HUDEP-2 (cell line): ENCODE results near the gene L2HGDH.
"Not testable (repeated sequence)": the region's sequence is repeated elsewhere in the genome, so short reads cannot be mapped to it uniquely, and the experiment has no call there.

Source experiments
- DNase-seq, 76 experiments: peaks; one replicate each; lab custom pipeline; 2025; ENCODE audit not compliant: unreplicated experiment in 76 of 76; lab: John Stamatoyannopoulos, UW

The L2HGDH gene

GRCh38 chr14:50340045-50340444 lies 28.0 kb upstream of the L2HGDH start:
- no peak for DNase-seq

- DNase-seq, result no peak
Measured at GRCh38 chr14:50339178-50339804, 27.3 kb upstream of the L2HGDH start.

- no peak for DNase-seq
Measured at GRCh38 chr14:50338587-50338986, 26.6 kb upstream of the L2HGDH start.

DNA sequence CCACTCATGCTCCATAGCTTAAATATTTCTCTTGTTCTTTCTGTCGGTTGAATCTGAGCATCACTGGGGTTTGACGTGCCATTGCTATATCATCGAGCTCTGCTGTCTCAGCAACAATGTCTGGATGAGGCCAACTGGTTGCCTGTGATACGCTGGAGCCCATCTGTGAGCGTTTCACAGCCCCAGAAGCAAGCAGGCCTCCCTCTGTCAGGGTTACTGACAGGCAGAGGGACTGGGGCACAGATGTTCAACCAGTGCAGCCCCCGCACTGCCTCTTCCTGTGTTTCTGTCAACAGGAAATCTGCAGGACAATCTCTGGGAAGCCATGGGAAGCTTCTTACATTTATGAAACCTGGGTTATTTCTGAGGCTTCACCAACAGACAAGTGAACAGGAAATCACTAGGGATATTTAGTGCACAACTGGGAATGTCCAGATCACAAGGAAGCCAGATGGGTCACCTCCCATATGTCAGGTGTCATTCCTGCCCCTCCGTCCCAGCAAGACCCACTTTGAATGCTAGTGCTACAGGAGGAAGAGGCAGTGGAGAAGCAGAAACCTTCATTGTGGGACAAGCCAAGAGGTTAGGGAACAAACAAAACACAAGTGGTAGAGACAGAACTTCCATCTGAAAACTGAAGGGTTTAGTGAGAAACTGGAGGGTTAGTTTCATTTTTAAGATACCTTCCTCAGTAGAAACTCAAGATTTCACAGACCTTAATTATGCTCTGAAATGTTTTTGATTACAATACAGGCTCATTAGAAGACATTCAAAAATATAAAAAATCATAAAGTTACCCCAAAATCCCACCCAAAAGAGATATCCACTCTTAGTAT lies 24.2 kb upstream of the L2HGDH start:
- DNase-seq, result no peak

DNA sequence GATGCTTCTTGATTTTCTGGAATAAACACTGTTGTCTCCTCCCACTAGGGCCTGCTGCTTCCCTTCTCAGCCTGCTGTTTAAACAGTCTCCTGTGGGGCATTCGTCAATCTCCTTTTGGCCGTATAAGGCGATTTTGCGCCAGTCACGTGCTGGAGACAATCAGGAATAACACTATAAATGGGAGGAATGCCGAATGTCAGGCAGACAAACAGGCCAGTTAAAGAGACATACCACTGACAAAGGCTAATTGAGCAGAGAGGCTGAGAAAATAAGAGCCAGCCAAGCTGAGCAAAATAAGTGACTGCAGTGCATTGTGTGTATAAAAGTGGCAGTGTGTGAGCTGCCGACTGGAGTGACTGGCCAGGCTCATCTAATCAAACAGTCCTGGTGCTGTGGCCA lies 23.4 kb upstream of the L2HGDH start:
- no peak for DNase-seq

DNA sequence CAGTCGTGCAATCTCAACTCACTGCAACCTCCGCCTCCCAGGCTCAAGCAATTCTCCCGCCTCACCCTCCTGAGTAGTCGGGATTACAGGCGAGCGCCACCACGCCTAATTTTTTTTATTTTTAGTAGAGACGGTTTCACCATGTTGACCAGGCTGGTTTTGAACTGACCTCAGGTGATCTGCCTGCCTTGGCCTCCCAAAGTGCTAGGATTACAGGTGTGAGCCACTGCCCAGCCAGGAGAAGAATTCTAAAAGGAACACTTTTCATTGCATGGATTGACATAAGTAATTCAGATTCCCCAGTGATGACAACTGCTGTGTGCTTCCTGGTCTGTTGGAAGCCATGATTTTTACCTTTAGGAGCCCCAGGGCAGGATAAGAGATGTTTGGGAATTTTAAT lies 22.2 kb upstream of the L2HGDH start:
- no peak for DNase-seq

DNA sequence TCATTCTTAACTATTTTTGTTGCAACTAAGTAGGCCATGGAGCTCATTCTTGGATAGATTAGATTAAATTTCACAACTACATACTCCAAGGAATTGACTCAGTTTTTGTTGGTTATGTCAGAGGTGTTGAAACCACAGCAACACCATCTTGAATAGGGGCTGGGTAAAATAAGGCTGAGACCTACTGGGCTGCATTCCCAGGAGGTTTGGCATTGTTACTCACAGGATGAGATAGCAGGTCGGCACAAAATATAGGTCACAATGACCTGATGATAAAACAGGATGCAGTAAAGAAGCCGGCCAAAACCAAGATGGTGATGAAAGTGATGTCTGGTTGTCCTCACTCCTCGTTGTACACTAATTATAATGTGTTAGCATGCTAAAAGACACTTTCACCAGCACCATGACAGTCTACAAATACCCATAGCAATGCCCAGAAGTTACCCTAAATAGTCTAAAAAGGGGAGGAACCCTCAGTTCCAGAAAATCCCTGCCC lies 21.0 kb upstream of the L2HGDH start:
- no peak for DNase-seq

DNA sequence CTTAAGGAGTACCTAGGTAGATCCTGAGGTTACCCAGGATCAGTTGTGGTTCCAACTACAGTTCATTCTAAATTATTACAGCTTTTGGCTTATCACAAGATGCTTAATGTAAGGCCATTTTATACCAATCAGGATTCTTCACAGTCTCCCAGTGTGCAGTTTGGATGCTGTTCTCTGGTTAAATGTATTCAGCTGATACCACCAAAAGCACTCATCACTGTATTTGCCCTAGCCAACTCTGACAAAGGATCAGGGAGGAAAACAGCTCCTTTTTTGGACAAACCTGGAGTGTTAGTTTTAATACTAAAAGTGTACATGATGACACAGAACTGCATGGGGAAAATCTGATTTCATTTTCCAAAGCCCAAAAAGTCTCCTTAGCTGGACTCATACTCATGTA lies 19.6 kb upstream of the L2HGDH start:
- DNase-seq, result no peak

GRCh38 chr14:50321009-50321660 lies 9.1 kb upstream of the L2HGDH start:
- peak in 70 of 76 experiments; percentile 16 to 90 (median 60) for DNase-seq

DNA sequence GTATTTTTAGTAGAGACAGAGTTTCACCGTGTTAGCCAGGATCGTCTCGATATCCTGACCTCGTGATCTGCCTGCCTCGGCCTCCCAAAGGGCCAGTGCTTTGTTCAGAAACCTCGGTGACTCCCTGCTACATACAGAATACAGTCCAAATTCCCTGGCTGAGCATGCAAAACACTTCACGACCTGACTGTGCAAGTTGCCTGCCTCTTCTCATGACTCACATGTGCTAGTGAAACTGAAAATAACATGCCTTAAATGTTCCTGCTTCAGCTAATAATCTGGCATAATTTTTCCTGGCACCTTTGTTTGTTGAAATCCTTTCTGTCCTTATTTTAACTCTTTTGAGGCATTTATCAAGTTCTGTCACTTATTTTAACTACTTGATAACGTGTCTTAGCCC lies 8.3 kb upstream of the L2HGDH start:
- no peak for DNase-seq

DNA sequence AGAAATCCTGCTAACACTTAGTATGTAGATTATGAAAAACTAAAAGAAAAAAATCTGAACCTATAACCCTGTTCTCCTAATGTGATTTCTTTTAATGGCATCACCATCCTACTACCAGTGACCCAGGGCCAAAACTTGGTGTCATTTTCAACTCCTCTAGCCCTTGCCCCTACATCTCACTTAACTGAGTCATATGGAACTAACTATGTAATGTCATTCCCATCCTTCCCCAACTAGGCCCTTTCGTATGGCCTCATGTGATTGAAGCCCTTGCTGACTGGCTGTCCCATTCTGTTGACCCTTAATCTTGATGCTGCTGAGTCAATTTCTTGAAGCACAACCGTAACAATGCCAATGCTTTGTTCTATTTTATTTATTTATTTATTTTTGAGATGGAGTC lies 7.7 kb upstream of the L2HGDH start:
- DNase-seq, result no peak

DNA sequence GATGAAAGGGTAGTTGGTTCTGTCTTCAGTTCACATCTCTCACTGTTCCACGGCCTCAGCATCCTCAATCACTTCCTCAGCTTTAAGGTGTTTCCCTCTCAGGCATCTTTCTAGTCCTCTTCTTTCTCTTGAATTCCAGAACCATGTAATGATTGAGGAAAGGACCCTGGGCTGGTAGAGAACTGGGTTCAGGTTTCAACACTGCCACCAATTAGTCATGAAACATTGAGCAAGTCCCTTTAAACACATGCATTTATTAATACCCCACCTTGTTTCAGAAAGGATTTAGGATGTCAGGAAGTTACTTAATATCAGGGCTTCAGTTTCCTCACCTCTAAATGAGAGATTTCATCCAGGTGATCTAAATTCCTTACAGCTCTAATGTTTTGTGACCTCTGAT lies 7.3 kb upstream of the L2HGDH start:
- no peak for DNase-seq

DNA sequence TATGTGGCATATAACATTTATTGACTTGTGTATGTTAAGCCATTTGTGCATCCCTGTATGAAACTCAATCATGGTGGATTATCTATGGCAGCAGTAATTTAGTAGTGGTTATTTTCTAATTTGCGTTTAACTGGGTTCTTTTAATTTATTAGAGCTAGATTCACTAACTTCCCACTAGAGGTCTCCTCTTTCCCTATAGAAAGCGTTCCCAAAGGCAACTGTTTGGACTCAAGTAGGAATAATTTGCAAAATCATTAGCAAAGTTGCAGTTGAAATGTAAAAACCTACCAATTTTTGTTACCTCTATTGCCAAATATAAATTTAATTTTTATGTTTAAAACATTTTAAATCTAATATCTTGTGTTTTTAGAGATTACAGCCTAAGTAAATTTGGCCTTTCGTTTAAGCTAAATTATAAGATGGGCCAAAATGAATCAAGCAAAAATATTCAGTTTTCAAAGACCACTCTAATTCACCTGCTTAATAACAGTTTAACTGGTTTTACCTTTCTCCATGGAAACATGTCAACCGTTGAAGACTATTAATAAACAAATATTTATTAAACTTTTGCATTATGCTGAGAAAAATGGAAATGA lies 6.1 kb upstream of the L2HGDH start:
- no peak for DNase-seq

DNA sequence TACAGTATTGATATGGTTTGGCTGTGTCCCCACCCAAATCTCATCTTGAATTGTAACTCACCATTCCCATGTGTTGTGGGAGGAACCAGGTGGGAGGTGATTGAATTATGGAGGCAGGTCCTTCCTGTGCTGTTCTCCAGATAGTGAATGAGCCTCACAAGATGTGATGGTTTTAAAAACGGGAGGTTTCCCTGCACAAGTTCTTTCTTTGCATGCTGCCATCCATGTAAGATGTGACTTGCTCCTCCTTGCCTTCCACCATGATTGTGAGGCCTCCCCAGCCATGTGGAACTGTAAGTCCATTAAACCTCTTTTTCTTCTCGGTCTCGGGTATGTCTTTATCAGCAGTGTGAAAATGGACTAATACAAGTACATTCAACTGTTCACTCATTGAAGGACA lies 2.1 kb upstream of the L2HGDH start:
- not testable (repeated sequence) for DNase-seq

- peak in 6 of 76 experiments; percentile 36 to 76 (median 42) for DNase-seq
Measured at GRCh38 chr14:50312734-50313054, 665 bp upstream of the L2HGDH start.

DNA sequence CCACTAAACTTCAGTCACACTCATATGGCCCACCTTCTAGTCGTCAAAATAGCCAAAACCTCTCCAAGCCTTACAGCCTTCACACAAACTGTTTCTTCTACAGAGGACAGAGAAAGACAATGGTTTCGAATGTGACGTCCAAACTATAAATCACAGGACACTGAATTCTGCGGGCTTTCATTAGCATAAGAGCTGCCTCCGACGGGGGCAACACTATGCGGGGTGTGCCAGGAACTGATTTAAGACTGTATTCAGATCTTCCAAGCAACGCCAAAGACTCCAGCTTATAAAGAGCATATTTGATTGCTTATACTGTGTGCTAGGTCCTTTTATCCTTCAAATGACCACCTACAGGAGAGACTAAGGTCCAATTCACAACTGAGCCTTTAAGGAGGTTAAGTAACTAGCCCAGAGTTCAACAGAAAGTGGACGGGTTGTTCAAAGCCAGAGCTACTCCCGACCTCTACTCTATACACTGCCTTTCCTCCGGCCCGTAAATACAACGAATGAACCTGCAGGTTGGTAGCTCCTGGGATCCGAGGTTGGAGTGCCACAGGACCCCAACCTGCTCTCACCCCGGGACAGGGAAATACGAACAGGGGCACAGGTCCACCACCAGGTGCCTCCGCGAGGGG lies 575 bp downstream of the L2HGDH start:
- DNase-seq, result peak in 3 of 76 experiments; percentile 49 to 51 (median 50)

DNA sequence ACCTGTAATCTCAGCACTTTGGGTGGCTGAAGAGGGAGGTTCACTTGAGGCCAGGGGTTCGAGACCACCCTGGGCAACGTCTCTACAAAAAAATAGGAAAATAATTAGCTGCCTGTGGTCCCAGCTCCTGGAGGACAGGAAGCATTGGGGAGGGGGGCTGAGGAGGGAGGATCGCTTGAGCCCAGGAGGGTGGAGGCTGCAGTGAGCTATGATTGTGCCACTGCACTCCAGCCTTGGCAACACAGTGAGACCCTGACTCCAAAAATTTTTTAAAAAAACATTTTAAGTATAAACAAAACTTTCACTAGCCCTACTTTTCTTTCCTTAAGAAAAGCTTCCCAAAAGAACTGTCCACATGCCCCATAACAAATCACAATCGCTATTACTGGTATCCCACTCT lies 1.6 kb downstream of the L2HGDH start:
- no peak for DNase-seq

- no peak for DNase-seq
Measured at GRCh38 chr14:50308363-50308915, 3.6 kb downstream of the L2HGDH start.

GRCh38 chr14:50303744-50304471 lies 8.1 kb downstream of the L2HGDH start:
- DNase-seq, result peak in 38 of 76 experiments; percentile 4 to 68 (median 23)

- DNase-seq, result no peak
Measured at GRCh38 chr14:50301914-50302313, 10.1 kb downstream of the L2HGDH start.
